ENCODE data around the gene UBE2R2.
A peak's percentile ranks its signal among the peaks of the same experiment; 100 is the strongest.
"Not testable (repeated sequence)": the region's sequence is repeated elsewhere in the genome, so short reads cannot be mapped to it uniquely, and the experiment has no call there.

Gene UBE2R2

GRCh38 chr9:33799928-33800704 is 16.8 kb upstream of the UBE2R2 start:
- no peak for DNase-seq

GRCh38 chr9:33800886-33801285 is 16.1 kb upstream of the UBE2R2 start:
- DNase-seq, result no peak

- not testable (repeated sequence) for DNase-seq
Observed at GRCh38 chr9:33801943-33802500, 14.9 kb upstream of the UBE2R2 start.

GRCh38 chr9:33804196-33804595 is 12.8 kb upstream of the UBE2R2 start:
- DNase-seq, result not testable (repeated sequence)

- not testable (repeated sequence) for DNase-seq
Observed at GRCh38 chr9:33807156-33807555, 9.8 kb upstream of the UBE2R2 start.

- DNase-seq, result not testable (repeated sequence)
Observed at GRCh38 chr9:33808979-33809322, 8.0 kb upstream of the UBE2R2 start.

GRCh38 chr9:33809506-33809905 is 7.5 kb upstream of the UBE2R2 start:
- DNase-seq, result no peak

GRCh38 chr9:33813712-33814641 is 3.0 kb upstream of the UBE2R2 start:
- peak; percentile 2 for DNase-seq

- no peak for DNase-seq
Observed at GRCh38 chr9:33815781-33816180, 1.2 kb upstream of the UBE2R2 start.

GRCh38 chr9:33817327-33818166 is 587 bp downstream of the UBE2R2 start:
- peak; percentile 18 for DNase-seq

GRCh38 chr9:33818167-33818846 is 1.3 kb downstream of the UBE2R2 start:
- no peak for DNase-seq

- no peak for DNase-seq
Observed at GRCh38 chr9:33818847-33819500, 2.0 kb downstream of the UBE2R2 start.

- no peak for DNase-seq
Observed at GRCh38 chr9:33820231-33820745, 3.3 kb downstream of the UBE2R2 start.

GRCh38 chr9:33823801-33824200 is 6.8 kb downstream of the UBE2R2 start:
- DNase-seq, result no peak

- not testable (repeated sequence) for DNase-seq
Observed at GRCh38 chr9:33827285-33827684, 10.3 kb downstream of the UBE2R2 start.

GRCh38 chr9:33829641-33830230 is 12.8 kb downstream of the UBE2R2 start:
- not testable (repeated sequence) for DNase-seq

GRCh38 chr9:33835625-33836260 is 18.8 kb downstream of the UBE2R2 start:
- DNase-seq, result no peak

- not testable (repeated sequence) for DNase-seq
Observed at GRCh38 chr9:33836261-33836660, 19.3 kb downstream of the UBE2R2 start.

- DNase-seq, result no peak
Observed at GRCh38 chr9:33837138-33837537, 20.2 kb downstream of the UBE2R2 start.

- no peak for DNase-seq
Observed at GRCh38 chr9:33840381-33840780, 23.4 kb downstream of the UBE2R2 start.

Data from T1000 (cell line).